ENCODE data around the gene NUDT14. TPM values are rescaled to one million over a fixed set of nuclear protein-coding genes. Genes with fewer than 3 reads are reported as not detected.

The NUDT14 gene
- total and polyA plus RNA-seq, 2 of the 4 experiments (the other 2 are of a cell fraction): 5.6 to 9.3 TPM

DNA sequence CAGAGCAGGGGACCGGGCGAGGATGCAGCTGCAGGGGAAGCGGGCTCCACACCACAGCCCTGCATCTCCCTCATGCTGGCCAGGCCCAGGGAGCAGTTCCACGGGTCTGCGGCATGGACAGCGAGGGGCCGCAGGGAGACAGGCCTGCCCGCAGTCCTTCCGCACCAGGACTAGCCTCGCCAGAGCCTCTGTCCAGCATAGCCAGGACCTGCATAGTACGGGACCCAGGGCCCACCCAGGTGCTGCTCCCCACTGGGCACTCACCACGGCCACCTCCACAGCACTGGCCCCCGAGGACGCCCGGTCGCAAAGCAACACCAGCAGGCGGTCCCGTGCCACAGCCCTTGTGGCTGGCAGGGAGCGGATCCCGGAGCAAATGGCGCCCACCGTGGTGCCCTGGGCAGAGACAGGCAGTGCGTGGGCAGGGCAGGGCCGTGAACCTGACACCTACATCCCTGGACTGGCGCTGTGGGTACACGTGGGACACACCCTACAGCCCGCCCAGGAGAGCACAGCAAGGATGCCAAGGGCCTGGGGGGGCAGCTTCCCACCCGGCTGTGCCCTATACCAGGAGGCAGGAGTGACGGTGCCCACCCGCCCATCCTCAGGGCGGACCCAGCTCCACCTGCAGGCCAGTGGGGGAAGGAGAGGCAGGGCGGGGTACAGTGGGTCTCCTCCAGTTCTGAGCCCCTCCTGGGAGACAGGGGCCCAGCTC lies 36.3 kb downstream of the NUDT14 start:
- H3K36me3 ChIP-seq (ENCODE audit: control insufficient read depth, insufficient read depth, low read length): no peaks in the 10 kb centered on the region
- H2BK15ac ChIP-seq (ENCODE audit: low read depth, low read length): no peak overlapping the region
- CTCF ChIA-PET: no interaction called here
- in situ Hi-C loops (cut with MboI; ENCODE audit: low sequenced_read_pairs) (no loop called here), dilution Hi-C loops (cut with HindIII; ENCODE audit: low sequenced_read_pairs, unreplicated experiment) (no loop called here), intact Hi-C loops (cut with micrococcal nuclease) (no loop called here)
- H3K27me3 ChIP-seq (ENCODE audit: control insufficient read depth, insufficient read depth, low read length): no peaks in the 10 kb centered on the region
- H4K91ac ChIP-seq (ENCODE audit: insufficient read depth, low read depth, low read length): no peak overlapping the region
- DNase-seq (no peak), ATAC-seq (ENCODE audit: low read depth) (no peak)
- H3K23ac ChIP-seq (ENCODE audit: low read depth, low read length): no peak overlapping the region
- 77% methylated on average over 13 of the region's 32 CpGs; no CpG with 5 or more reads in 1 of the 2 experiments for WGBS, 2 experiments (ENCODE audit: extremely low coverage in 2 of 2, insufficient read length in 1 of 2)
- H3K4ac ChIP-seq (ENCODE audit: low read depth, low read length): no peak overlapping the region
- H3K18ac ChIP-seq (ENCODE audit: low read depth, low read length): no peak overlapping the region
- H4K5ac ChIP-seq (ENCODE audit: low read depth, low read length): no peak overlapping the region
- no peak overlapping the region for H3K56ac ChIP-seq (ENCODE audit: extremely low read depth, insufficient read depth, low read length)
- H2BK5ac ChIP-seq (ENCODE audit: low read depth, low read length, poor library complexity, severe bottlenecking): no peak overlapping the region
- peaks cover 10% of the 10 kb centered on the region for H3K9me3 ChIP-seq (ENCODE audit: control insufficient read depth, insufficient read depth, low read length)
- H3K4me3 ChIP-seq (ENCODE audit: insufficient read depth, low read depth, low read length): no peak overlapping the region
- no peak overlapping the region for H3K4me2 ChIP-seq (ENCODE audit: low read depth, low read length)
- TF ChIP-seq SMC3 (IDR thresholded peaks at IDR 0.05; ENCODE audit: low read depth, low read length): no peak
- no peak for TF ChIP-seq RCOR1 (IDR thresholded peaks at IDR 0.05; ENCODE audit: insufficient replicate concordance, low read length)
- no peak for TF ChIP-seq BHLHE40 (IDR thresholded peaks at IDR 0.05; ENCODE audit: low read depth, low read length)
- TF ChIP-seq CEBPB (IDR thresholded peaks at IDR 0.05; ENCODE audit: low read depth, low read length): no peak
- no peak for TF ChIP-seq MAZ (IDR thresholded peaks at IDR 0.05; ENCODE audit: borderline replicate concordance, low read depth, low read length)
- TF ChIP-seq, protein P1, sequence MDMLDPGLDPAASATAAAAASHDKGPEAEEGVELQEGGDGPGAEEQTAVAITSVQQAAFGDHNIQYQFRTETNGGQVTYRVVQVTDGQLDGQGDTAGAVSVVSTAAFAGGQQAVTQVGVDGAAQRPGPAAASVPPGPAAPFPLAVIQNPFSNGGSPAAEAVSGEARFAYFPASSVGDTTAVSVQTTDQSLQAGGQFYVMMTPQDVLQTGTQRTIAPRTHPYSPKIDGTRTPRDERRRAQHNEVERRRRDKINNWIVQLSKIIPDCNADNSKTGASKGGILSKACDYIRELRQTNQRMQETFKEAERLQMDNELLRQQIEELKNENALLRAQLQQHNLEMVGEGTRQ (IDR thresholded peaks at IDR 0.05; ENCODE audit: low read depth, low read length): no peak
- TF ChIP-seq FOS (IDR thresholded peaks at IDR 0.05; ENCODE audit: low read depth, low read length): no peak
- no peak for TF ChIP-seq ELK1 (IDR thresholded peaks at IDR 0.05; ENCODE audit: borderline replicate concordance, low read depth, low read length)
- TF ChIP-seq MXI1 (IDR thresholded peaks at IDR 0.05; ENCODE audit: borderline replicate concordance, low read depth, low read length): no peak
- no peak for TF ChIP-seq RAD21 (IDR thresholded peaks at IDR 0.05; ENCODE audit: low read length)
- no peak for TF ChIP-seq MAFK (IDR thresholded peaks at IDR 0.05; ENCODE audit: low read depth, low read length)
- TF ChIP-seq, protein P2, sequence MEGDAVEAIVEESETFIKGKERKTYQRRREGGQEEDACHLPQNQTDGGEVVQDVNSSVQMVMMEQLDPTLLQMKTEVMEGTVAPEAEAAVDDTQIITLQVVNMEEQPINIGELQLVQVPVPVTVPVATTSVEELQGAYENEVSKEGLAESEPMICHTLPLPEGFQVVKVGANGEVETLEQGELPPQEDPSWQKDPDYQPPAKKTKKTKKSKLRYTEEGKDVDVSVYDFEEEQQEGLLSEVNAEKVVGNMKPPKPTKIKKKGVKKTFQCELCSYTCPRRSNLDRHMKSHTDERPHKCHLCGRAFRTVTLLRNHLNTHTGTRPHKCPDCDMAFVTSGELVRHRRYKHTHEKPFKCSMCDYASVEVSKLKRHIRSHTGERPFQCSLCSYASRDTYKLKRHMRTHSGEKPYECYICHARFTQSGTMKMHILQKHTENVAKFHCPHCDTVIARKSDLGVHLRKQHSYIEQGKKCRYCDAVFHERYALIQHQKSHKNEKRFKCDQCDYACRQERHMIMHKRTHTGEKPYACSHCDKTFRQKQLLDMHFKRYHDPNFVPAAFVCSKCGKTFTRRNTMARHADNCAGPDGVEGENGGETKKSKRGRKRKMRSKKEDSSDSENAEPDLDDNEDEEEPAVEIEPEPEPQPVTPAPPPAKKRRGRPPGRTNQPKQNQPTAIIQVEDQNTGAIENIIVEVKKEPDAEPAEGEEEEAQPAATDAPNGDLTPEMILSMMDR (conservative IDR thresholded peaks at IDR 0.05; ENCODE audit: low read depth, low read length): no peak
- TF ChIP-seq POLR2A (IDR thresholded peaks at IDR 0.05; ENCODE audit: low read depth, low read length): no peak
- no peak for TF ChIP-seq RFX5 (IDR thresholded peaks at IDR 0.05; ENCODE audit: low read depth, low read length)
- TF ChIP-seq NFE2L2 (IDR thresholded peaks at IDR 0.05; ENCODE audit: low read depth, low read length): no peak
- TF ChIP-seq CHD1 (IDR thresholded peaks at IDR 0.05; ENCODE audit: low read depth, low read length): no peak
- H2BK20ac ChIP-seq (ENCODE audit: low read depth, low read length): no peak overlapping the region
- H3K4me1 ChIP-seq (ENCODE audit: control insufficient read depth, insufficient read depth, low read length): no peaks in the 10 kb centered on the region
- no peaks in the 10 kb centered on the region for H3K79me1 ChIP-seq (ENCODE audit: low read depth in 1 of 2, low read length in 2 of 2)
- H3K9ac ChIP-seq (ENCODE audit: low read depth, low read length): no peak overlapping the region
- H4K8ac ChIP-seq (ENCODE audit: low read depth in 2 of 2, low read length in 2 of 2): no peak overlapping the region
- no peaks in the 10 kb centered on the region for H4K20me1 ChIP-seq (ENCODE audit: insufficient read depth, low read length)
- H2BK120ac ChIP-seq (ENCODE audit: low read depth, low read length): no peak overlapping the region
- H3K27ac ChIP-seq (ENCODE audit: insufficient read depth, low read length): no peak overlapping the region
- POLR2A ChIA-PET (ENCODE audit: unreplicated experiment): no interaction called here
- H2AK9ac ChIP-seq (replicated peaks; ENCODE audit: low read depth, low read length, poor library complexity): no peak overlapping the region
- no peak overlapping the region for H3K14ac ChIP-seq (replicated peaks; ENCODE audit: low read depth, low read length)
- H2AK5ac ChIP-seq (ENCODE audit: low read depth, low read length): no peak overlapping the region
- no peaks in the 10 kb centered on the region for H3K9me1 ChIP-seq (ENCODE audit: insufficient read depth, low read length)
- no peak overlapping the region for H2AFZ ChIP-seq (replicated peaks; ENCODE audit: low read length, poor library complexity)
- BruUV-seq (replicated peaks): no TSS peak
